HepG2 (cell line): ENCODE data around the gene SMG5. TPM values are rescaled to one million over a fixed set of nuclear protein-coding genes. Genes with fewer than 3 reads are reported as not detected.
A peak's percentile ranks its signal among the peaks of the same experiment; 100 is the strongest.

ENCODE experiments used
- ATAC-seq: fragments of 200-7000 bp; cut with Tn5 transposase; 3 replicates; pipeline ENCODE4 v1.9.1; 2020; ENCODE audit warnings: mild to moderate bottlenecking, moderate library complexity
- BruUV-seq: library from RNA; stranded (reverse); fragments of 400-500 nt; replicated peaks from 2 replicates; lab custom pipeline; 2021; lab: Mats Ljungman, UMichigan
- CTCF ChIA-PET: fragments of 300-600 bp; formaldehyde crosslinking; extraction: SDS; loops from one replicate; lab custom pipeline; 2021; ENCODE audit warnings: low total read pairs, inconsistent platforms, low intra/inter-chr PET ratio; lab: Yijun Ruan, JAX
- POLR2A ChIA-PET: fragments of 350-600 bp; sonication (Branson Sonifier 250); formaldehyde crosslinking; loops from one replicate; lab custom pipeline; 2020; ENCODE audit warnings: antibody characterized with exemption, inconsistent platforms; lab: Yijun Ruan, JAX
- DNase-seq: peaks from one replicate; pipeline ENCODE4 v3.0.0-alpha.2; 2015; ENCODE audit warnings: low spot score
- FAIRE-seq: peaks from 3 replicates; lab custom pipeline; 2011; peaks lifted over from hg19 to GRCh38; lab: Jason Lieb, UNC
- H2AFZ ChIP-seq: one replicate; pipeline ENCODE4 v1.6.1; 2011; ENCODE audit warnings: low read length, inconsistent platforms
- H3K27ac ChIP-seq: fragments of 300-600 bp; 3 replicates; pipeline ENCODE4 v1.8.0; 2011; ENCODE audit warnings: mixed run types, mild to moderate bottlenecking, mixed read lengths, low read length, inconsistent platforms; ENCODE audit not compliant: insufficient read depth; ENCODE audit errors: extremely low read length
- H3K27me3 ChIP-seq, 2 experiments: fragments of 200-600 bp in 1 of 2; 2 replicates in 1 of 2; 3 replicates in 1 of 2; pipeline versions ENCODE4 v1.6.0 to v1.8.0; 2011; ENCODE audit warnings: low read length in 2 of 2, mild to moderate bottlenecking in 2 of 2, moderate library complexity in 2 of 2, inconsistent platforms in 1 of 2; ENCODE audit not compliant: insufficient read depth in 2 of 2, control insufficient read depth in 1 of 2
- H3K36me3 ChIP-seq, 2 experiments: fragments of 200-600 bp in 1 of 2; replicated peaks in 1 of 2; 2 replicates in 1 of 2; 3 replicates in 1 of 2; pipeline versions ENCODE4 v1.5.1 to v1.8.0; 2011; ENCODE audit warnings: low read length in 2 of 2, inconsistent platforms in 1 of 2; ENCODE audit not compliant: insufficient read depth in 2 of 2, control insufficient read depth in 1 of 2
- H3K4me1 ChIP-seq: 2 replicates; pipeline ENCODE4 v1.5.1; 2012; ENCODE audit warnings: low read length, inconsistent platforms; ENCODE audit not compliant: insufficient read depth
- H3K4me2 ChIP-seq: 2 replicates; pipeline ENCODE4 v1.6.0; 2011; ENCODE audit warnings: low read depth, low read length, inconsistent platforms
- H3K4me3 ChIP-seq, 3 experiments: fragments of 200-600 bp in 1 of 3; sonication (generic), shearing (Covaris generic) in 1 of 3; replicated peaks in 1 of 3; 2 replicates each; pipeline ENCODE4 v1.5.1; 2011 to 2016; ENCODE audit warnings: low read length in 3 of 3, inconsistent platforms in 2 of 3, low read depth in 2 of 3, mild to moderate bottlenecking in 2 of 3, control low read depth in 1 of 3, mixed read lengths in 1 of 3; ENCODE audit not compliant: insufficient read depth in 1 of 3
- H3K79me2 ChIP-seq: one replicate; pipeline ENCODE4 v1.6.1; 2011; ENCODE audit warnings: low read length, inconsistent platforms; ENCODE audit not compliant: insufficient read depth
- H3K9ac ChIP-seq: 2 replicates; pipeline ENCODE4 v1.6.0; 2011; ENCODE audit warnings: mild to moderate bottlenecking, low read depth, low read length, inconsistent platforms; ENCODE audit not compliant: insufficient read depth
- H3K9me3 ChIP-seq: 2 replicates; pipeline ENCODE4 v1.5.1; 2012; ENCODE audit warnings: mild to moderate bottlenecking, low read length
- H4K20me1 ChIP-seq: 2 replicates; pipeline ENCODE4 v1.6.0; 2011; ENCODE audit warnings: inconsistent platforms, mild to moderate bottlenecking, low read length, moderate library complexity; ENCODE audit not compliant: insufficient read depth
- ETV5 ChIP-seq: IDR thresholded peaks from 2 replicates; pipeline ENCODE4 v1.6.1; 2018; ENCODE audit warnings: missing biosample characterization, missing genetic modification reagents, inconsistent platforms, borderline replicate concordance
- KLF15 ChIP-seq: sonication (generic); formaldehyde crosslinking; IDR thresholded peaks from 2 replicates; pipeline ENCODE4 v1.8.1; 2023; ENCODE audit warnings: borderline replicate concordance, mild to moderate bottlenecking, inconsistent platforms, missing genetic modification reagents, mixed read lengths
- MEIS1 ChIP-seq: sonication (generic); formaldehyde crosslinking; IDR thresholded peaks from 2 replicates; pipeline ENCODE4 v1.9.0; 2021; ENCODE audit warnings: mild to moderate bottlenecking, missing genetic modification reagents, moderate library complexity, borderline replicate concordance
- MNT ChIP-seq: fragments of 450-650 bp; IDR thresholded peaks from 2 replicates; pipeline ENCODE4 v1.6.1; 2016
- NFYC ChIP-seq: IDR thresholded peaks from 2 replicates; pipeline ENCODE4 v1.6.1; 2016; ENCODE audit warnings: missing genetic modification reagents, missing compliant biosample characterization
- NKX3-1 ChIP-seq: sonication (generic); formaldehyde crosslinking; IDR thresholded peaks from 2 replicates; pipeline ENCODE4 v1.5.0; 2020; ENCODE audit warnings: missing genetic modification reagents
- RAD21 ChIP-seq: fragments of 450-650 bp; formaldehyde crosslinking; IDR thresholded peaks from 2 replicates; pipeline ENCODE4 v1.5.0; 2020; ENCODE audit warnings: mild to moderate bottlenecking
- SAFB2 ChIP-seq: sonication (generic); formaldehyde crosslinking; IDR thresholded peaks from 2 replicates; pipeline ENCODE4 v1.5.1; 2020; ENCODE audit warnings: missing genetic modification reagents, low read depth, mild to moderate bottlenecking, borderline replicate concordance
- SALL2 ChIP-seq: sonication (generic); formaldehyde crosslinking; IDR thresholded peaks from 2 replicates; pipeline ENCODE4 v1.8.1; 2023; ENCODE audit warnings: mild to moderate bottlenecking, missing genetic modification reagents, inconsistent platforms
- SMAD9 ChIP-seq: sonication (generic); formaldehyde crosslinking; IDR thresholded peaks from 2 replicates; pipeline ENCODE4 v1.5.1; 2020; ENCODE audit warnings: mild to moderate bottlenecking, missing genetic modification reagents
- THYN1 ChIP-seq: sonication (generic); formaldehyde crosslinking; IDR thresholded peaks from 2 replicates; pipeline ENCODE4 v1.8.1; 2023; ENCODE audit warnings: low read depth, mild to moderate bottlenecking, moderate library complexity, missing genetic modification reagents, borderline replicate concordance
- TOPORS ChIP-seq: sonication (generic); formaldehyde crosslinking; IDR thresholded peaks from 2 replicates; pipeline ENCODE4 v1.8.0; 2023; ENCODE audit warnings: mild to moderate bottlenecking, missing genetic modification reagents
- ZFP90 ChIP-seq: sonication (generic); formaldehyde crosslinking; IDR thresholded peaks from 2 replicates; pipeline ENCODE4 v1.8.0; 2022; ENCODE audit warnings: missing genetic modification reagents, mild to moderate bottlenecking, inconsistent platforms, borderline replicate concordance
- ZNF224 ChIP-seq: sonication (generic); formaldehyde crosslinking; IDR thresholded peaks from 2 replicates; pipeline ENCODE4 v1.5.0; 2020; ENCODE audit warnings: mild to moderate bottlenecking, missing genetic modification reagents
- ZNF607 ChIP-seq: sonication (generic); formaldehyde crosslinking; IDR thresholded peaks from 2 replicates; pipeline ENCODE4 v1.5.1; 2020; ENCODE audit warnings: missing genetic modification reagents, mild to moderate bottlenecking, borderline replicate concordance
- ZSCAN12 ChIP-seq: sonication (generic); formaldehyde crosslinking; IDR thresholded peaks from 2 replicates; pipeline ENCODE4 v1.9.0; 2021; ENCODE audit warnings: mild to moderate bottlenecking, missing genetic modification reagents
- WGBS: methylation state at CpG from one replicate; pipeline ENCODE4 v1.1.6; 2017; ENCODE audit warnings: low lambda C conversion rate; 5-methylcytosine and 5-hydroxymethylcytosine counted together
- in situ Hi-C: cut with HindIII; loops from 2 replicates; pipeline ENCODE4 v1.10.0; 2017; ENCODE audit warnings: low pct_unique_long_range_greater_than_20kb; ENCODE audit not compliant: extremely low pct_ligation_motif_present
- intact Hi-C: fragments of 100-400 bp; cut with micrococcal nuclease; formaldehyde crosslinking; loops from one replicate; pipeline ENCODE4 v1.10.0; 2022; ENCODE audit not compliant: unreplicated experiment
- polyA plus RNA-seq, 8 experiments: library from polyadenylated mRNA; depleted of rRNA in 3 of 8; stranded (reverse) in 7 of 8; unstranded in 1 of 8; fragments of >200 nt; fragmentation: Illumina TruSeq in 4 of 8; extraction: Trizol in 4 of 8; gene quantifications; 2 replicates each; pipeline versions ENCODE4 v1.2.1 to v1.2.3, GENCODE V29; 2011 to 2016; ENCODE audit warnings: low read depth in 4 of 8, missing spikeins in 1 of 8, mixed read lengths in 1 of 8; ENCODE audit not compliant: insufficient read depth in 1 of 8
- total RNA-seq, 5 experiments: library from RNA; depleted of rRNA; stranded (reverse); fragments of >200 nt; fragmentation: Illumina TruSeq; extraction: Trizol; gene quantifications; 2 replicates each; pipeline ENCODE4 v1.2.3, GENCODE V29; 2016; ENCODE audit warnings: low read depth in 1 of 5
- TF ChIP-seq, protein P1 (sequence below): sonication (generic); formaldehyde crosslinking; IDR thresholded peaks from 2 replicates; pipeline ENCODE4 v1.4.0; 2020; ENCODE audit warnings: mild to moderate bottlenecking, missing genetic modification reagents
- TF ChIP-seq, protein P2 (sequence below): sonication (generic); formaldehyde crosslinking; IDR thresholded peaks from 2 replicates; pipeline ENCODE4 v1.8.0; 2023; ENCODE audit warnings: mild to moderate bottlenecking, missing genetic modification reagents
- TF ChIP-seq, protein P3 (sequence below): sonication (generic); formaldehyde crosslinking; IDR thresholded peaks from 2 replicates; pipeline ENCODE4 v1.5.0; 2020; ENCODE audit warnings: mild to moderate bottlenecking, missing genetic modification reagents, borderline replicate concordance

The SMG5 gene
- total and polyA plus RNA-seq, 2 of the 13 experiments (the other 11 are each of a cell fraction or from before 2014, with no cell fraction given), result 50.5 to 84.0 TPM

DNA sequence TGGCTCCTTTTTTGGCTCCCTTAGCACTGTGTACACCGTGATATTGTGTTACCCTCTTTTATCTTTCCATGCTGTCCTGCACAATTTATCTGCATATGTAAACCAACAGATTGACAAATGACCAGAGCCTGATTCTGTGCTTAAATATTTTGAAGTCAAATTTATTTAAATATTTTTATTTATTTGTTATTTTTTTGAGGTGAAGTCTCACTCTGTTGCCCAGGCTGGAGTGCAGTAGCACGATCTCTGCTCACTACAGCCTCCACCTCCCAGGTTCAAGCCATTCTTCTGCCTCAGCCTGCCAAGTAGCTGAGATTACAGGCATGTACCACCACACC, 57.0 kb downstream of the SMG5 start:
- Histone ChIP-seq H3K36me3 (peaks cover 22 to 57% of the 10 kb centered on the region in 2 experiments), H3K9ac (no peak overlapping the region), H3K27me3 (no peaks in the 10 kb centered on the region), H2AFZ (no peak overlapping the region), H3K4me3 (no peak overlapping the region), H3K4me1 (peaks cover 17% of the 10 kb centered on the region), H4K20me1 (no peaks in the 10 kb centered on the region), H3K9me3 (no peaks in the 10 kb centered on the region), H3K27ac (no peak overlapping the region), H3K79me2 (no peaks in the 10 kb centered on the region), H3K4me2 (no peak overlapping the region)
- WGBS, result 3% methylated on average over 2 of the region's 2 CpGs
- ChIA-PET CTCF (interaction anchor here (1.2 to 2.0 kb wide), 3 partner anchors 79 to 129 kb away, joined by 4 to 44 read pairs (median 37); no protein-coding TSS in a partner anchor), POLR2A (interaction anchor here (0.7 to 4.5 kb wide), 13 partner anchors 11 to 107 kb away, joined by 3 to 61 read pairs (median 4); partner anchors contain the start of genes PMF1 and SLC25A44)
- intact Hi-C loops, result loop anchor here (1.0 to 2.0 kb wide), 4 partner anchors 25 to 135 kb away; no protein-coding TSS in a partner anchor
- in situ Hi-C loops, result loop anchor here (5.0 kb wide), 1 partner anchor 83 kb away; no protein-coding TSS in a partner anchor
- ATAC-seq, result no peak
- FAIRE-seq, result no peak
- DNase-seq, result no peak
- BruUV-seq, result no TSS peak
- no peak for TF ChIP-seq ETV5
- no peak for TF ChIP-seq MNT
- TF ChIP-seq KLF15 (CRISPR knock-in tag), result no peak
- no peak for TF ChIP-seq NFYC (CRISPR knock-in tag)
- TF ChIP-seq TOPORS (CRISPR knock-in tag), result peak; percentile 13; the same call in 1 of the 2 replicates
- TF ChIP-seq, protein P1, sequence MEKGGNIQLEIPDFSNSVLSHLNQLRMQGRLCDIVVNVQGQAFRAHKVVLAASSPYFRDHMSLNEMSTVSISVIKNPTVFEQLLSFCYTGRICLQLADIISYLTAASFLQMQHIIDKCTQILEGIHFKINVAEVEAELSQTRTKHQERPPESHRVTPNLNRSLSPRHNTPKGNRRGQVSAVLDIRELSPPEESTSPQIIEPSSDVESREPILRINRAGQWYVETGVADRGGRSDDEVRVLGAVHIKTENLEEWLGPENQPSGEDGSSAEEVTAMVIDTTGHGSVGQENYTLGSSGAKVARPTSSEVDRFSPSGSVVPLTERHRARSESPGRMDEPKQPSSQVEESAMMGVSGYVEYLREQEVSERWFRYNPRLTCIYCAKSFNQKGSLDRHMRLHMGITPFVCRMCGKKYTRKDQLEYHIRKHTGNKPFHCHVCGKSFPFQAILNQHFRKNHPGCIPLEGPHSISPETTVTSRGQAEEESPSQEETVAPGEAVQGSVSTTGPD (CRISPR knock-in tag), result 0 out of 2 replicates have a peak, but pooled peaks have one; percentile 1
- no peak for TF ChIP-seq THYN1 (CRISPR knock-in tag)
- no peak for TF ChIP-seq ZNF224
- no peak for TF ChIP-seq SMAD9 (CRISPR knock-in tag)
- TF ChIP-seq, protein P2, sequence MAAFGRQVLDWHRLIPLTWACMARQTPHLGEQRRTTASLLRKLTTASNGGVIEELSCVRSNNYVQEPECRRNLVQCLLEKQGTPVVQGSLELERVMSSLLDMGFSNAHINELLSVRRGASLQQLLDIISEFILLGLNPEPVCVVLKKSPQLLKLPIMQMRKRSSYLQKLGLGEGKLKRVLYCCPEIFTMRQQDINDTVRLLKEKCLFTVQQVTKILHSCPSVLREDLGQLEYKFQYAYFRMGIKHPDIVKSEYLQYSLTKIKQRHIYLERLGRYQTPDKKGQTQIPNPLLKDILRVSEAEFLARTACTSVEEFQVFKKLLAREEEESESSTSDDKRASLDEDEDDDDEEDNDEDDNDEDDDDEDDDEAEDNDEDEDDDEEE (CRISPR knock-in tag), result 0 out of 2 replicates have a peak, but pooled peaks have one; percentile 6
- no peak for TF ChIP-seq SALL2 (CRISPR knock-in tag)
- TF ChIP-seq NKX3-1, result no peak
- TF ChIP-seq SAFB2 (CRISPR knock-in tag), result no peak; the same call in 1 of the 2 replicates
- no peak for TF ChIP-seq ZSCAN12
- TF ChIP-seq, protein P3, sequence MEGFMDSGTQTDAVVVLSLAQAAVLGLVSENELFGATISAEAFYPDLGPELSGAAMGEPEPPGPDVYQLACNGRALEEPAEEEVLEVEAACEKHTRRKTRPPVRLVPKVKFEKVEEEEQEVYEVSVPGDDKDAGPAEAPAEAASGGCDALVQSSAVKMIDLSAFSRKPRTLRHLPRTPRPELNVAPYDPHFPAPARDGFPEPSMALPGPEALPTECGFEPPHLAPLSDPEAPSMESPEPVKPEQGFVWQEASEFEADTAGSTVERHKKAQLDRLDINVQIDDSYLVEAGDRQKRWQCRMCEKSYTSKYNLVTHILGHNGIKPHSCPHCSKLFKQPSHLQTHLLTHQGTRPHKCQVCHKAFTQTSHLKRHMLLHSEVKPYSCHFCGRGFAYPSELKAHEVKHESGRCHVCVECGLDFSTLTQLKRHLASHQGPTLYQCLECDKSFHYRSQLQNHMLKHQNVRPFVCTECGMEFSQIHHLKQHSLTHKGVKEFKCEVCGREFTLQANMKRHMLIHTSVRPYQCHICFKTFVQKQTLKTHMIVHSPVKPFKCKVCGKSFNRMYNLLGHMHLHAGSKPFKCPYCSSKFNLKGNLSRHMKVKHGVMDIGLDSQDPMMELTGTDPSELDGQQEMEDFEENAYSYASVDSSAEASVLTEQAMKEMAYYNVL, result no peak
- TF ChIP-seq RAD21 (CRISPR knock-in tag), result no peak
- TF ChIP-seq MEIS1 (CRISPR knock-in tag), result no peak
- TF ChIP-seq ZFP90, result 0 out of 2 replicates have a peak, but pooled peaks have one; percentile 4
- TF ChIP-seq ZNF607 (CRISPR knock-in tag), result no peak
